CD4-positive, alpha-beta T cell (primary cell): Measurements from ENCODE around the gene ALK. TPM values are rescaled to one million over a fixed set of nuclear protein-coding genes. Genes with fewer than 3 reads are reported as not detected.

ENCODE experiments used
- ATAC-seq: fragments of 200-7000 bp; cut with Tn5 transposase; one replicate; pipeline ENCODE4 v1.10.0; 2022; ENCODE audit warnings: mild to moderate bottlenecking; ENCODE audit not compliant: poor library complexity
- CTCF ChIA-PET: fragments of 350-600 bp; sonication (Branson Sonifier 250); formaldehyde crosslinking; loops from one replicate; lab custom pipeline; 2021; ENCODE audit warnings: antibody characterized with exemption, inconsistent platforms; lab: Charles Lee
- POLR2A ChIA-PET: fragments of 350-600 bp; sonication (Branson Sonifier 250); formaldehyde crosslinking; loops from one replicate; lab custom pipeline; 2021; ENCODE audit warnings: antibody characterized with exemption, inconsistent platforms; lab: Charles Lee
- DNase-seq, 14 experiments: peaks; one replicate each; pipeline ENCODE4 v3.0.0-alpha.2; 2013 to 2020; ENCODE audit warnings: mixed read lengths in 2 of 14
- H3K27ac ChIP-seq, 2 donors: one replicate each; pipeline versions ENCODE4 v1.5.1 to v1.7.0; 2013; ENCODE audit warnings: low read length in 2 of 2, low read depth in 1 of 2, mild to moderate bottlenecking in 1 of 2
- H3K27me3 ChIP-seq, 2 experiments: 1 replicate in 1 of 2; 2 replicates in 1 of 2; pipeline versions ENCODE4 v1.6.1 to v1.7.0; 2013; ENCODE audit warnings: low read length in 2 of 2, control low read depth in 1 of 2, mild to moderate bottlenecking in 1 of 2, moderate library complexity in 1 of 2; ENCODE audit not compliant: insufficient read depth in 2 of 2, control insufficient read depth in 1 of 2
- H3K36me3 ChIP-seq: one replicate; pipeline ENCODE4 v1.6.1; 2013; ENCODE audit warnings: low read length, control low read depth; ENCODE audit not compliant: insufficient read depth
- H3K4me1 ChIP-seq: one replicate; pipeline ENCODE4 v1.6.1; 2013; ENCODE audit warnings: low read length, control low read depth; ENCODE audit not compliant: insufficient read depth
- H3K4me3 ChIP-seq: one replicate; pipeline ENCODE4 v1.5.1; 2013; ENCODE audit warnings: mild to moderate bottlenecking, low read length, moderate library complexity
- H3K9me3 ChIP-seq, 2 experiments: 1 replicate in 1 of 2; 2 replicates in 1 of 2; pipeline versions ENCODE4 v1.6.1 to v1.7.0; 2013; ENCODE audit warnings: low read length in 2 of 2, mild to moderate bottlenecking in 2 of 2, control low read depth in 1 of 2, moderate library complexity in 1 of 2; ENCODE audit not compliant: control insufficient read depth in 1 of 2, insufficient read depth in 1 of 2
- H3K27ac Mint-ChIP-seq: one replicate; pipeline ENCODE4 v1.8.0; 2020; ENCODE audit warnings: mixed read lengths
- H3K27me3 Mint-ChIP-seq: one replicate; pipeline ENCODE4 v1.8.0; 2021; ENCODE audit warnings: mixed read lengths
- H3K36me3 Mint-ChIP-seq: one replicate; pipeline ENCODE4 v1.8.0; 2021; ENCODE audit warnings: low read depth, mixed read lengths
- H3K4me1 Mint-ChIP-seq: one replicate; pipeline ENCODE4 v1.8.0; 2021; ENCODE audit warnings: low read depth, mixed read lengths
- H3K4me3 Mint-ChIP-seq: one replicate; pipeline ENCODE4 v1.8.0; 2020; ENCODE audit warnings: mild to moderate bottlenecking, mixed read lengths
- H3K9me3 Mint-ChIP-seq: one replicate; pipeline ENCODE4 v1.8.0; 2020; ENCODE audit warnings: mixed read lengths
- intact Hi-C, 2 experiments: fragments of 100-400 bp; cut with DNase I in 1 of 2; cut with micrococcal nuclease in 1 of 2; formaldehyde crosslinking; loops; one replicate each; pipeline versions ENCODE4 v1.15.1 to v1.9.0; 2023 to 2025; cut with DNase I, micrococcal nuclease
- total RNA-seq, 174 experiments: library from RNA in 2 of 174; stranded (reverse) in 2 of 174; gene quantifications; one replicate each; pipeline ENCODE4 v1.2.3 and lab custom pipeline; 2021 to 2026
- TF ChIP-seq, protein P1 (sequence below): fragments of 200-600 bp; IDR thresholded peaks from one replicate; pipeline ENCODE4 v1.8.0; 2022; ENCODE audit warnings: antibody characterized with exemption, mild to moderate bottlenecking

Gene ALK
- total RNA-seq, 2 experiments from 2014 or later = not detected

DNA sequence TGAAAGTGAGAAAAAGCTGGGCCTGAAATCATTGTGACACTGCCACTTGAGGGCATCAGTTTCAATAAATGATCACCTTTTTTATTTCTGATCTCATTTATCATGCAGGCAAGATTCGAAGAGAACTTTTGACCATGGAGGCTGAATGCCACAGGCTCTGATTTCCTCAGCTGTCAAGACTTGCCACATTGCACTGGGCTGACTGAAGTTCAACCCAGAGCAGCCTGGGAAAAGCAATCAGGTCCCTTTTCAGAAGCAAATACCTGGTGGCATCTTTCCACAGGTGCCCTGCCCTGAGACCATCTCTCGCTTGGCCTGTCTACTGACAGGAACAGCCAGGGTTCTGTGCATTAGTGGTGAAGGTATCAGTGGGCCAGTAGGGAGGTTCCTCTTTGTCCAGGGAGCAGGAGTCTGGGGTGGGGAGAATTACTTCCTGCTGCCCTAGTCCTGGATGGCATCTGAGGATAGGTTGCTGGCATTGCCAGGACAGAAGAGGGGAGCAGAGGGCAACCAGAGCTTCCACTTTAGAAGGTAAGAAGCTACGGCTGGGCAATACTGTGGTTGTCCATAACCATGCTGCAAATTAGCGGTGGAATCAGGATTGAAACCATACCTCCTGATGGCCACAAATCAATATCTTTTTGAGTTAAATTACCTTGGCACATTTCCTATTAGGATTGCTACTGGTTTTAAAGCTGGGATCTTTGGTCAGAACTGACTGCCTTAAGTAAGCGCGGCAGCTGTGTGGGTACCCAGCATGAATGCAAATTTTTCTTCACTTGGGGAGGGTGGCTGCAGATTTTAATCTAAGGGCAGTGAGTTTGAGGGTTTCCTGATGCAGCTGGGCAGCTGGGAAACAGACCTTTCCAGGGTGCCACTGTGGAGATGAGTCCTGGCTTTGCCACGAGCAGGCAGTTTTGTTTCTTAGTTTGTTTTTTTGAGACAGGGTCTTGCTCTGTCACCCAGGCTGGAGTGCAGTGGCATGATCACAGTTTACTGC is 394.5 kb downstream of the ALK start:
- ChIA-PET CTCF (interaction anchor here (1.2 kb wide), 1 partner anchor 11 kb away, joined by 3 read pairs; no protein-coding TSS in a partner anchor), POLR2A (no interaction called here)
- H3K4me3 ChIP-seq = no peak overlapping the region

DNA sequence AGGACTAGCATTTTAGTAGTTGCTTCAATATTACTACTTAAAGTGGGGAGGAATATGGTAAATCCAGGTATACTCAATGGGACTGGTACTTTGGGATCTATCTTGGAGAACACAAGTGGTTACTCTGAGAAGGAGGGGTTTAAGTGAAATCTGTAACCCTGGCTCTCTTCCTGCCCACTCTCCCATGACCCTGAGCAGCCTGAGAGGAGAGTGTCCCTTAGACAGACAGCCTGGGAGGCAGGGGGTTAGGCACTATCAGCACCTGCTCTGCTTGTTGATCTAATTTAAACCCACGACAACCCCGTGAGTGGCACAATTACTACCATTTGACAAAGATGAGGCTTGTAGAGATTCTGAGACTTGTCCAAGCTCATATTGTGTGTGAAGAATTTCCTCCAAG is 395.5 kb downstream of the ALK start:
- CTCF ChIA-PET = interaction anchor here (1.2 kb wide), 1 partner anchor 10 kb away, joined by 3 read pairs; no protein-coding TSS in a partner anchor

More for the DNA sequence above, 394.5 kb downstream of the ALK start:
- no peak overlapping the region for H3K4me3 Mint-ChIP-seq
- no peaks in the 10 kb centered on the region for H3K4me1 Mint-ChIP-seq
- no peaks in the 10 kb centered on the region for H3K9me3 Mint-ChIP-seq
- peaks cover 43% of the 10 kb centered on the region for H3K27me3 Mint-ChIP-seq
- no peaks in the 10 kb centered on the region for H3K4me1 ChIP-seq
- DNase-seq = no peak
- TF ChIP-seq, protein P1, sequence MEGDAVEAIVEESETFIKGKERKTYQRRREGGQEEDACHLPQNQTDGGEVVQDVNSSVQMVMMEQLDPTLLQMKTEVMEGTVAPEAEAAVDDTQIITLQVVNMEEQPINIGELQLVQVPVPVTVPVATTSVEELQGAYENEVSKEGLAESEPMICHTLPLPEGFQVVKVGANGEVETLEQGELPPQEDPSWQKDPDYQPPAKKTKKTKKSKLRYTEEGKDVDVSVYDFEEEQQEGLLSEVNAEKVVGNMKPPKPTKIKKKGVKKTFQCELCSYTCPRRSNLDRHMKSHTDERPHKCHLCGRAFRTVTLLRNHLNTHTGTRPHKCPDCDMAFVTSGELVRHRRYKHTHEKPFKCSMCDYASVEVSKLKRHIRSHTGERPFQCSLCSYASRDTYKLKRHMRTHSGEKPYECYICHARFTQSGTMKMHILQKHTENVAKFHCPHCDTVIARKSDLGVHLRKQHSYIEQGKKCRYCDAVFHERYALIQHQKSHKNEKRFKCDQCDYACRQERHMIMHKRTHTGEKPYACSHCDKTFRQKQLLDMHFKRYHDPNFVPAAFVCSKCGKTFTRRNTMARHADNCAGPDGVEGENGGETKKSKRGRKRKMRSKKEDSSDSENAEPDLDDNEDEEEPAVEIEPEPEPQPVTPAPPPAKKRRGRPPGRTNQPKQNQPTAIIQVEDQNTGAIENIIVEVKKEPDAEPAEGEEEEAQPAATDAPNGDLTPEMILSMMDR = no peak
- ATAC-seq = no peak
- intact Hi-C loops = no loop called here
- H3K27me3 ChIP-seq = peaks cover 0 to 6% of the 10 kb centered on the region in 2 experiments
- H3K36me3 ChIP-seq = no peaks in the 10 kb centered on the region
- H3K27ac Mint-ChIP-seq = no peak overlapping the region
- H3K36me3 Mint-ChIP-seq = no peaks in the 10 kb centered on the region
- H3K27ac ChIP-seq = no peak overlapping the region
- H3K9me3 ChIP-seq = no peaks in the 10 kb centered on the region

DNA sequence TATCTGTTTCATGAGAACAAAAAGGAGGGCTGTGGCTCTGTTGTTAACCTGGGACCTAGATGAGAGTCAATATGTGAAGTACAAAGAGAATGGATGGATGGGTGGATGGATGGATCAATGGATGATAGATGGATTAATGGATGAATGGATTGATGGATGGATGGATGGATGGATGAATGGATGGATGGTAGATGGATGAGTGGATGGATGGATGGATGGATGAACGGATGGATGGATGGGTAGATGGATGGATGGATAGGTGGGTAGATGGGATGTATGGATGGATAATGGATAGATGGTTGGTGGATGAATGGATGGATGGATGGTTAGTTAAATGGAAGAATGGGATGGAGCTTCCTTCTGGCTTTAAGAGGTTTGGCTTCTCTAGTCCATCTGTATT is 396.7 kb downstream of the ALK start:
- Mint-ChIP-seq H3K27me3 (peaks cover 33% of the 10 kb centered on the region), H3K27ac (no peak overlapping the region), H3K9me3 (no peaks in the 10 kb centered on the region), H3K4me3 (no peak overlapping the region), H3K4me1 (no peaks in the 10 kb centered on the region), H3K36me3 (no peaks in the 10 kb centered on the region)
- intact Hi-C loops = no loop called here
- no peak overlapping the region for H3K27ac ChIP-seq
- no peak overlapping the region for H3K4me3 ChIP-seq
- no peak for ATAC-seq
- POLR2A ChIA-PET = no interaction called here
- no peaks in the 10 kb centered on the region for H3K36me3 ChIP-seq
- no peak for DNase-seq
- H3K9me3 ChIP-seq = no peaks in the 10 kb centered on the region
- CTCF ChIA-PET = no interaction called here
- no peaks in the 10 kb centered on the region for H3K27me3 ChIP-seq
- TF ChIP-seq, protein P1 = no peak
- no peaks in the 10 kb centered on the region for H3K4me1 ChIP-seq

More for the DNA sequence above, 395.5 kb downstream of the ALK start:
- no peaks in the 10 kb centered on the region for H3K36me3 Mint-ChIP-seq
- no peaks in the 10 kb centered on the region for H3K9me3 ChIP-seq
- no peak overlapping the region for H3K27ac ChIP-seq
- H3K4me1 ChIP-seq = no peaks in the 10 kb centered on the region
- H3K4me3 Mint-ChIP-seq = no peak overlapping the region
- H3K27me3 ChIP-seq = peaks cover 0 to under 1% of the 10 kb centered on the region in 2 experiments
- ATAC-seq (no peak), DNase-seq (no peak)
- H3K27ac Mint-ChIP-seq = no peak overlapping the region
- no peaks in the 10 kb centered on the region for H3K4me1 Mint-ChIP-seq
- TF ChIP-seq, protein P1 = no peak
- POLR2A ChIA-PET = no interaction called here
- peaks cover 36% of the 10 kb centered on the region for H3K27me3 Mint-ChIP-seq
- H3K36me3 ChIP-seq = no peaks in the 10 kb centered on the region
- intact Hi-C loops = no loop called here
- H3K9me3 Mint-ChIP-seq = no peaks in the 10 kb centered on the region
- no peak overlapping the region for H3K4me3 ChIP-seq
